Measurements from ENCODE around the gene FOXN3. TPM values are rescaled to one million over a fixed set of nuclear protein-coding genes. Genes with fewer than 3 reads are reported as not detected.
A peak's percentile ranks its signal among the peaks of the same experiment; 100 is the strongest.

FOXN3 gene
- total RNA-seq, 1 donor from 2014 or later: 106 TPM

- ChIA-PET POLR2A (interaction anchor here (0.6 kb wide), 1 partner anchor 43 kb away, joined by 6 read pairs; no protein-coding TSS in a partner anchor), CTCF (interaction anchor here (1.0 kb wide), 1 partner anchor 26 kb away, joined by 3 read pairs; no protein-coding TSS in a partner anchor)
- Mint-ChIP-seq H3K36me3 (ENCODE audit: low read depth) (peaks cover 8% of the 10 kb centered on the region), H3K27me3 (no peaks in the 10 kb centered on the region), H3K9me3 (no peaks in the 10 kb centered on the region), H3K4me3 (no peak overlapping the region), H3K4me1 (peaks cover 73% of the 10 kb centered on the region), H3K27ac (no peak overlapping the region)
- intact Hi-C loops (cut with micrococcal nuclease): no loop called here
- ATAC-seq (ENCODE audit: low read depth) (no peak), DNase-seq (no peak)
- TF ChIP-seq, protein P1, sequence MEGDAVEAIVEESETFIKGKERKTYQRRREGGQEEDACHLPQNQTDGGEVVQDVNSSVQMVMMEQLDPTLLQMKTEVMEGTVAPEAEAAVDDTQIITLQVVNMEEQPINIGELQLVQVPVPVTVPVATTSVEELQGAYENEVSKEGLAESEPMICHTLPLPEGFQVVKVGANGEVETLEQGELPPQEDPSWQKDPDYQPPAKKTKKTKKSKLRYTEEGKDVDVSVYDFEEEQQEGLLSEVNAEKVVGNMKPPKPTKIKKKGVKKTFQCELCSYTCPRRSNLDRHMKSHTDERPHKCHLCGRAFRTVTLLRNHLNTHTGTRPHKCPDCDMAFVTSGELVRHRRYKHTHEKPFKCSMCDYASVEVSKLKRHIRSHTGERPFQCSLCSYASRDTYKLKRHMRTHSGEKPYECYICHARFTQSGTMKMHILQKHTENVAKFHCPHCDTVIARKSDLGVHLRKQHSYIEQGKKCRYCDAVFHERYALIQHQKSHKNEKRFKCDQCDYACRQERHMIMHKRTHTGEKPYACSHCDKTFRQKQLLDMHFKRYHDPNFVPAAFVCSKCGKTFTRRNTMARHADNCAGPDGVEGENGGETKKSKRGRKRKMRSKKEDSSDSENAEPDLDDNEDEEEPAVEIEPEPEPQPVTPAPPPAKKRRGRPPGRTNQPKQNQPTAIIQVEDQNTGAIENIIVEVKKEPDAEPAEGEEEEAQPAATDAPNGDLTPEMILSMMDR (IDR thresholded peaks at IDR 0.05): no peak
Measured at GRCh38 chr14:89387922-89388685, 28.9 kb downstream of the FOXN3 start.

DNA sequence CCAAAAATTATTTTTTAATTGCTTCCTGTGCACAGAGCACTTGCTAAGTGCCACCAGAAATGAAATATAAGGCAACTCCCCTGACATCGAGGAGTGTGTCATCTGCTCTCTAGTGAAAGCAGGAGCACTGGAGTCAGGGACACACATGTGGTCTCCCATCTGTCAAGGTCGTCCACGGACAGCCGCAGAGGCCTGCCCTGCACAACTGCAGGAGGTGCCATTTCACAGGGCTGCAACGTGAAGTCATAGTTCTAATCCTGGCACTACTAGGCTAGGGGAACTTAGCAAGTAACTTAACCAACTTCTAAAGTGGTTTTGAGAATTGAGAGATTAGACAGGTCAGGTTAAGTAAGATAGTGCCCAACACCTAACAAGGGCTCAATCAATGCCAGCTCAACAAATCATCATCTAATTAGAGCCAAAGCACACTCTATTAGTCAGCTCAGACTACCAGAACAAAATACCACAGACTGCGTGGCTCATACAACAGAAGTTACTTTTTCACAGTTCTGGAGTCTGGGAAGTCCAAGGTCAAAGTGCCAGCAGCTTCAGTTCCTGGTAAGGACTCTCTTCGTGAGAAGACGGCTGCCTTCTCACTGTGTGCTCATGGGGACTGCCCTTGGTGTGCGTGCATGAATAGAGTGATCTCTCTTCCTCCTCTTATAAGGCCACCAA is 30.7 kb downstream of the FOXN3 start:
- H3K27ac Mint-ChIP-seq: peak overlapping the region; percentile 13
- TF ChIP-seq, protein P1 (IDR thresholded peaks at IDR 0.05): no peak

DNA sequence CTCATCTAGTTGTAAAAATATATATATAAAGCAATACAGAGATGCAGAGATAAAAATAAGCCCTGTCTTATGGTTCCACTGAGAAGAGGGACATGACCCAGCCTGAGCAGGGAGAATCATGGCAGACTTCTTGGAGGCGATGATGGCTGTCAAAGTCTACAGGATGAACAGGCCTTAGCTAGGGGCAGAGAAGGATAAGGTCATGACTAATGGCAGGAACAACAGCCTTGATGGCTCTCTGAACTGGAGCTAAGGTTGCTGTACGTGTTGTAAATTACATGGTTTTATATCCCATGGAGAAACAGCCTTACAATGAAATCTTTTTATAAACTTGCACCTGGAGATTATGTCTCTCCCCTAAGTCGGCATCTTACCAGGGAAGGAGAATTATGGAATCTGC is 32.4 kb downstream of the FOXN3 start:
- Mint-ChIP-seq H3K4me3 (peak overlapping the region; percentile 36), H3K27me3 (no peaks in the 10 kb centered on the region), H3K4me1 (peaks cover 80% of the 10 kb centered on the region), H3K27ac (peak overlapping the region; percentile 87), H3K9me3 (peaks cover 4% of the 10 kb centered on the region), H3K36me3 (ENCODE audit: low read depth) (peaks cover 12% of the 10 kb centered on the region)
- ChIA-PET CTCF (interaction anchor here (0.7 to 2.0 kb wide), 7 partner anchors 15 to 389 kb away, joined by 3 to 8 read pairs (median 5); no protein-coding TSS in a partner anchor), POLR2A (interaction anchor here (0.6 to 4.9 kb wide), 14 partner anchors 8 to 336 kb away, joined by 3 to 43 read pairs (median 7); no protein-coding TSS in a partner anchor)
- DNase-seq: no peak
- ATAC-seq (ENCODE audit: low read depth): no peak
- intact Hi-C loops (cut with micrococcal nuclease): loop anchor here (1.0 kb wide), 10 partner anchors 19 to 389 kb away; no protein-coding TSS in a partner anchor
- TF ChIP-seq, protein P1 (IDR thresholded peaks at IDR 0.05): no peak

More for the DNA sequence above, 30.7 kb downstream of the FOXN3 start:
- DNase-seq (no peak), ATAC-seq (ENCODE audit: low read depth) (no peak)
- CTCF ChIA-PET: interaction anchor here (1.3 to 1.5 kb wide), 2 partner anchors 15 to 78 kb away, joined by 3 to 5 read pairs; no protein-coding TSS in a partner anchor
- POLR2A ChIA-PET: interaction anchor here (0.6 to 4.9 kb wide), 5 partner anchors 21 to 123 kb away, joined by 3 to 34 read pairs (median 7); no protein-coding TSS in a partner anchor
- Mint-ChIP-seq H3K4me3 (peak overlapping the region; percentile 12), H3K36me3 (ENCODE audit: low read depth) (peaks cover 8% of the 10 kb centered on the region), H3K9me3 (no peaks in the 10 kb centered on the region), H3K4me1 (peaks cover 79% of the 10 kb centered on the region), H3K27me3 (no peaks in the 10 kb centered on the region)
- intact Hi-C loops (cut with micrococcal nuclease): no loop called here

- Mint-ChIP-seq H3K27me3 (no peaks in the 10 kb centered on the region), H3K27ac (peak overlapping the region; percentile 87), H3K9me3 (peaks cover 4% of the 10 kb centered on the region), H3K36me3 (ENCODE audit: low read depth) (peaks cover 12% of the 10 kb centered on the region), H3K4me1 (peaks cover 79% of the 10 kb centered on the region), H3K4me3 (peak overlapping the region; percentile 36)
- ChIA-PET POLR2A (interaction anchor here (0.6 to 4.9 kb wide), 21 partner anchors 9 to 383 kb away, joined by 3 to 43 read pairs (median 5); no protein-coding TSS in a partner anchor), CTCF (interaction anchor here (0.7 to 2.0 kb wide), 10 partner anchors 15 to 389 kb away, joined by 3 to 8 read pairs (median 4); no protein-coding TSS in a partner anchor)
- ATAC-seq (ENCODE audit: low read depth): peak; percentile 95
- intact Hi-C loops (cut with micrococcal nuclease): loop anchor here (1.0 kb wide), 10 partner anchors 19 to 389 kb away; no protein-coding TSS in a partner anchor
- peak; percentile 79 for DNase-seq
- TF ChIP-seq, protein P1 (IDR thresholded peaks at IDR 0.05): no peak
Measured at GRCh38 chr14:89384023-89384422, 33.0 kb downstream of the FOXN3 start.

Data from activated B cell treated with CpG ODN at 0.5 μM for 24 hours (primary cell).